Prostate gland (tissue), 2 donors: Measurements from ENCODE around the gene DBF4B.
"Not testable (repeated sequence)": the region's sequence is repeated elsewhere in the genome, so short reads cannot be mapped to it uniquely, and the experiment has no call there.

ENCODE experiments used
- POLR2A ChIP-seq: fragments of 450-650 bp; IDR thresholded peaks from one replicate; pipeline ENCODE4 v1.6.1; 2016; ENCODE audit warnings: antibody characterized with exemption, mild to moderate bottlenecking
- POLR2AphosphoS5 ChIP-seq: sonication (generic); formaldehyde crosslinking; IDR thresholded peaks from one replicate; pipeline ENCODE4 v1.6.1; 2017; ENCODE audit warnings: antibody characterized with exemption
- TF ChIP-seq, protein P1 (sequence below), 4 experiments: fragments of 200-600 bp in 2 of 4; fragments of 450-650 bp in 2 of 4; sonication (generic) in 2 of 4; IDR thresholded peaks; 1 replicate in 3 of 4; 2 replicates in 1 of 4; pipeline ENCODE4 v1.5.1; 2016 to 2019; ENCODE audit warnings: antibody characterized with exemption in 4 of 4, mild to moderate bottlenecking in 2 of 4, moderate library complexity in 2 of 4

DNA sequence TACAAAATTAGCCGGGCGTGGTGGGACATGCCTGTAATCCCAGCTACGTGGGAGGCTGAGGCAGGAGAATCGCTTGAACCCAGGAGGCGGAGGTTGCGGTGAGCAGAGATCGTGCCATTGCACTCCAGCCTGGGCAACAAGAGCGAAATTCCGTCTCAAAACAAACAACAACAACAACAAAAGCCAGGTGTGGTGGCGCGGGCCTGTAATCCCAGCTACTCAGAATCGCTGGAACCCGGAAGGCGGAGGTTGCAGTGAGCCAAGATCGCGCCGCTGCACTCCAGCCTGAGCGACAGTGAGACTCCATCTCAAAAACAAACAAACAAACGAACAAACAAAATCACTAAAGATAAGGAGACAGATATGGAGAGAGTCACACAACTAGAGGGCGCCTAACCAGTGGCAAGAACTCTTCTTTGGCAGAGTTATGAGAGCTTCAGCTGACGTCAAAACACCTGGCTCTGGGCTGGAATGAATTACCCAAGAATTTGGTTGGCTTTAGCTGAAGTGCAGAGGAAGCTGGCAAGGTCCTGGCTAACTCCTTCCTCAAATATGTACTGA, 17.6 kb upstream of the DBF4B start:
- TF ChIP-seq, protein P1, sequence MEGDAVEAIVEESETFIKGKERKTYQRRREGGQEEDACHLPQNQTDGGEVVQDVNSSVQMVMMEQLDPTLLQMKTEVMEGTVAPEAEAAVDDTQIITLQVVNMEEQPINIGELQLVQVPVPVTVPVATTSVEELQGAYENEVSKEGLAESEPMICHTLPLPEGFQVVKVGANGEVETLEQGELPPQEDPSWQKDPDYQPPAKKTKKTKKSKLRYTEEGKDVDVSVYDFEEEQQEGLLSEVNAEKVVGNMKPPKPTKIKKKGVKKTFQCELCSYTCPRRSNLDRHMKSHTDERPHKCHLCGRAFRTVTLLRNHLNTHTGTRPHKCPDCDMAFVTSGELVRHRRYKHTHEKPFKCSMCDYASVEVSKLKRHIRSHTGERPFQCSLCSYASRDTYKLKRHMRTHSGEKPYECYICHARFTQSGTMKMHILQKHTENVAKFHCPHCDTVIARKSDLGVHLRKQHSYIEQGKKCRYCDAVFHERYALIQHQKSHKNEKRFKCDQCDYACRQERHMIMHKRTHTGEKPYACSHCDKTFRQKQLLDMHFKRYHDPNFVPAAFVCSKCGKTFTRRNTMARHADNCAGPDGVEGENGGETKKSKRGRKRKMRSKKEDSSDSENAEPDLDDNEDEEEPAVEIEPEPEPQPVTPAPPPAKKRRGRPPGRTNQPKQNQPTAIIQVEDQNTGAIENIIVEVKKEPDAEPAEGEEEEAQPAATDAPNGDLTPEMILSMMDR (IDR thresholded peaks at IDR 0.05) = not testable (repeated sequence)
- TF ChIP-seq POLR2AphosphoS5, POLR2A: not testable (repeated sequence)
